GM18508 (cell line): Measurements from ENCODE around the gene PTCH2.
A peak's percentile ranks its signal among the peaks of the same experiment; 100 is the strongest.

Experiments used
- ATAC-seq: cut with Tn5 transposase; IDR thresholded peaks from one replicate; pipeline ENCODE4 v1.9.1; 2021; ENCODE audit warnings: moderate number of reproducible peaks; ENCODE audit not compliant: insufficient read depth, unreplicated experiment

PTCH2 gene

GRCh38 chr1:44785029-44785380, 58.0 kb downstream of the PTCH2 start:
- no peak for ATAC-seq

GRCh38 chr1:44784094-44785028, 58.7 kb downstream of the PTCH2 start:
- ATAC-seq, result no peak

GRCh38 chr1:44783697-44784093, 59.4 kb downstream of the PTCH2 start:
- ATAC-seq, result no peak

- ATAC-seq, result no peak
Observed at GRCh38 chr1:44780583-44781121, 62.4 kb downstream of the PTCH2 start.

GRCh38 chr1:44778705-44779576, 64.1 kb downstream of the PTCH2 start:
- ATAC-seq, result no peak

GRCh38 chr1:44777969-44778635, 65.0 kb downstream of the PTCH2 start:
- no peak for ATAC-seq

GRCh38 chr1:44777547-44777946, 65.5 kb downstream of the PTCH2 start:
- no peak for ATAC-seq

- no peak for ATAC-seq
Observed at GRCh38 chr1:44776730-44777068, 66.4 kb downstream of the PTCH2 start.

GRCh38 chr1:44775930-44776729, 66.9 kb downstream of the PTCH2 start:
- ATAC-seq, result no peak

GRCh38 chr1:44775078-44775929, 67.7 kb downstream of the PTCH2 start, which contains the start of gene RPS8:
Gene RPS8 (plus strand): TSS chr1:44775540. CDS start chr1:44775597, 57 bp downstream.
- ATAC-seq, result peak; percentile 62
